WERI-Rb-1 (cell line): ENCODE data around the gene KIF9.

Experiments used
- DNase-seq: peaks from one replicate; pipeline ENCODE4 v3.0.0-alpha.2; 2020
- H3K27ac ChIP-seq: fragments of 250-450 bp; sonication (Bioruptor Pico); 2 replicates; pipeline ENCODE4 v1.5.1; 2020; ENCODE audit warnings: mild to moderate bottlenecking, moderate library complexity
- H3K27me3 ChIP-seq: fragments of 250-450 bp; sonication (Bioruptor Pico); 2 replicates; pipeline ENCODE4 v1.5.1; 2021; ENCODE audit warnings: mild to moderate bottlenecking, low read depth, moderate library complexity; ENCODE audit not compliant: insufficient read depth, severe bottlenecking
- H3K36me3 ChIP-seq: fragments of 250-450 bp; sonication (Bioruptor Pico); 2 replicates; pipeline ENCODE4 v1.5.1; 2020; ENCODE audit warnings: mild to moderate bottlenecking, moderate library complexity
- H3K4me3 ChIP-seq: 2 replicates; pipeline ENCODE4 v1.5.1; 2011; ENCODE audit warnings: low read depth, mild to moderate bottlenecking, control low read depth, low read length
- H3K9me3 ChIP-seq: fragments of 250-450 bp; sonication (Bioruptor Pico); 2 replicates; pipeline ENCODE4 v1.5.1; 2021; ENCODE audit warnings: mild to moderate bottlenecking, moderate library complexity; ENCODE audit not compliant: severe bottlenecking
- TF ChIP-seq, protein P1 (sequence below): IDR thresholded peaks from 2 replicates; pipeline ENCODE4 v1.5.1; 2011; ENCODE audit warnings: low read depth, mild to moderate bottlenecking, control low read depth, inconsistent platforms, low read length

The KIF9 gene

DNA sequence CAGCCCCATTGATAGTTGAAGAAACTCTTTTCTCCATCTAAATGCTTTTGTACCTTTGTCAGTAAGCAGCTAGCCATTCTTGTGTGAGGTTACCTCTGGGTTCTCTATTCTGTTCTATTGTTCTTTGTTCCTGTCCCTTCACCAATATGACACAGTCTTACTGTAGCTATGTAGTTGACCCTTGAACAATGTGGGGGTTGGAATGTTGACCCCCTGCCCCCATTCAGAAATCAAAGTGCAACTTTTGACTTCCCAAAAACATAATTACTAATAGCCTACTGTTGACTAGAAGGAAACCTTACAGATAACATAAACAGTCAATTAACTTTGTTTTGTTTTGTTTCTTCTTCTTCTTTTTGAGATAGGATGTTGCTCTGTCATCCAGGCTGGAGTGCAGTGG is 18.9 kb upstream of the KIF9 start:
- Histone ChIP-seq H3K9me3 (no peaks in the 10 kb centered on the region), H3K27ac (no peak overlapping the region), H3K36me3 (no peaks in the 10 kb centered on the region; the same call in 1 of the 2 replicates), H3K27me3 (no peaks in the 10 kb centered on the region), H3K4me3 (no peak overlapping the region)
- TF ChIP-seq, protein P1, sequence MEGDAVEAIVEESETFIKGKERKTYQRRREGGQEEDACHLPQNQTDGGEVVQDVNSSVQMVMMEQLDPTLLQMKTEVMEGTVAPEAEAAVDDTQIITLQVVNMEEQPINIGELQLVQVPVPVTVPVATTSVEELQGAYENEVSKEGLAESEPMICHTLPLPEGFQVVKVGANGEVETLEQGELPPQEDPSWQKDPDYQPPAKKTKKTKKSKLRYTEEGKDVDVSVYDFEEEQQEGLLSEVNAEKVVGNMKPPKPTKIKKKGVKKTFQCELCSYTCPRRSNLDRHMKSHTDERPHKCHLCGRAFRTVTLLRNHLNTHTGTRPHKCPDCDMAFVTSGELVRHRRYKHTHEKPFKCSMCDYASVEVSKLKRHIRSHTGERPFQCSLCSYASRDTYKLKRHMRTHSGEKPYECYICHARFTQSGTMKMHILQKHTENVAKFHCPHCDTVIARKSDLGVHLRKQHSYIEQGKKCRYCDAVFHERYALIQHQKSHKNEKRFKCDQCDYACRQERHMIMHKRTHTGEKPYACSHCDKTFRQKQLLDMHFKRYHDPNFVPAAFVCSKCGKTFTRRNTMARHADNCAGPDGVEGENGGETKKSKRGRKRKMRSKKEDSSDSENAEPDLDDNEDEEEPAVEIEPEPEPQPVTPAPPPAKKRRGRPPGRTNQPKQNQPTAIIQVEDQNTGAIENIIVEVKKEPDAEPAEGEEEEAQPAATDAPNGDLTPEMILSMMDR, result no peak
- DNase-seq, result no peak

DNA sequence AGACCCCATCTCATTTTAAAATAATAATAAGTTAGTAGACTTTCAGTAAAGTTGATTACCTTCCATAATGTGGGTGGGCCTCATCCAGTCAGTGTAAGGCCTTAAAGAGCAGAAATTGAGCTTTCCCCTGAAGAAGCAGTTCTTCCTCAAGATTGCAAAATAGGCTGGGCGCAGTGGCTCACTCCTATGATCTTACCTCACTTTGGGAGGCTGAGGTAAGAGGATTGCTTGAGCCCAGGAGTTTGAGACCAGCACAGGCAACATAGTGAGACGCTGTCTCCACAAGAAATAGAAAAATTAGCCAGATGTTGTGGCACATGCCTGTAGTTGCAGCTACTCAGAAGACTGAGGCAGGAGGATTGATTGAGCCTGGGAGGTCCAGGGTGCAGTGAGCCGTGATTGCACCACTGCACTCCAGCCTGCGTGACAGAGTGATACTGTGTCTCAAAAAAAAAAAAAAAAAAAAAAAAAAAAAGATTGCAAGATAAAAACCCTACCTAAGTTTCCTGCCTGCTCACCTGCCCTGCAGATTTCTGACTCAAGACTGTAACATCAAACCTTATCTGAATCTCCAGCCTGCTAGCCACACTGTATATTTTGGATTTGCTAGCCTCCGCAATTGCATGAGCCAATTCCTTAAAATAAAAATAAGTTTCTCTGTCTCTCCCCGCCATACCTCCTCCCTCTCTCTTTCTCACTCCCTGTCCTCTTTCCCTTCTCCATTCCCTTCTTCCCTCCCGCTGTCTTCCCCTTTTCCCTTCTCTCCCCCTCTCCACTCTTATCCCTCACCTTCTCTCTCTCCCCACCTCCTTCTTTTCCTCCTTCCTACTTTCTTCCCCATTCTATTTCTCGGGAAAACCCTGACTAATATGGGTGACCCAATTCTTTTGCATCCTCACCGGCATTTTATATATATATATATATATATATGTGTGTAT is 17.1 kb upstream of the KIF9 start:
- TF ChIP-seq, protein P1, result no peak
- H3K36me3 ChIP-seq, result no peaks in the 10 kb centered on the region; the same call in 1 of the 2 replicates
- no peak overlapping the region for H3K27ac ChIP-seq
- no peak for DNase-seq
- no peaks in the 10 kb centered on the region for H3K27me3 ChIP-seq
- H3K9me3 ChIP-seq, result no peaks in the 10 kb centered on the region
- H3K4me3 ChIP-seq, result no peak overlapping the region

DNA sequence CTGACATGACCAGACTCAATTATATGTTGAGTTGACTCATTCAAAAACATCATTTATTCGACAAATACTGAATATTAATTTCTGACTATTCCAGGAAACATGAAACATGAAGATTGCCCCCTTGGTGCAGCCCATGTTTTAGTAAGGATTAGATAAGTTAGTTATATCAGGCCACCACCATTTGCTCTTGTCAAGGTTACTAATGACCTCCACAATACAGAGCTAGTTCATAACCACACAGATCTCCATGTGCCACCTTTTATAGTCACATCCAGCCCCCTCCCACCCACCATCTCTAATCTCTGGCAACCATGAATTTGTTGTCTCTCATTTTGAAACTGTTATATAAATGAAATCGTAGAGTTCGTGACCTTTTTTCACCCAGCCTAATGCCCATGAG is 15.8 kb upstream of the KIF9 start:
- TF ChIP-seq, protein P1, result no peak
- Histone ChIP-seq H3K9me3 (no peaks in the 10 kb centered on the region), H3K4me3 (no peak overlapping the region), H3K27ac (no peak overlapping the region), H3K36me3 (no peaks in the 10 kb centered on the region; the same call in 1 of the 2 replicates), H3K27me3 (no peaks in the 10 kb centered on the region)
- DNase-seq, result no peak

DNA sequence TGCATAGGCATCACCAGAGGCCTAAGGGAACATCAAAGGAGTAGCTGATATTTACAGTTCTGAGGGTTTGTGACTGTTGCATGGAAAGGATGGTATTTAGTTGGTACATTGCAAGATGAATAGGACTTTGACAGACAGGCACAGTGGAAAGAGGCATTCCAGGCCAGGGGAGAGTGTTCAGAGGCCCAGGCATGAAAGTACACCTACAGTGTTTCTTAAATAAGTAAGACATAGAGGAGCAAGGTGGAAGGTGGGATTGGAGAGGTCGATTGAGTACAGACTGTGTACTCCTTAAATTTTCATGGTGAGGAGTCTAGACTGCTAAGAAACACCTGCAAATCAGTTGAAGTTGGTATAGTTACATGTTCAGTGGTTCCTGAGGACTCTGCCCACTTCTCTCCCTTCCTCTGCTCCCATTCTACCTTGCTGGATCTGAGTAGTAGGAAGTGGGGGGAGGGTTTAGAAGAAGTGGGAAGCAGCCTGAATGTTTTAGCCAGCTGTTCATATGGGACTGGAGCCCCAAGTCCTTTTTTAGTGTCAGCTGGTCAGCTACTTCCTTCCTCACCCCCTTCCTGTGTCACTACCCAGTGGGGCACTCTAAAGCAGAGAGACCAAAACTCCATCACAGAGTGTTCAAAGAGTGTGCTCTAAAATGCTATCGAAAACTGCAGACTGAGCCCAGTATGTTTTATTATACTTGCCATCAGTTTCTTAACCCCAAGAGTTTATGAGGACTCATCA is 14.1 kb upstream of the KIF9 start:
- TF ChIP-seq, protein P1, result no peak
- Histone ChIP-seq H3K27ac (no peak overlapping the region), H3K36me3 (no peaks in the 10 kb centered on the region; the same call in 1 of the 2 replicates), H3K9me3 (no peaks in the 10 kb centered on the region), H3K4me3 (no peak overlapping the region), H3K27me3 (no peaks in the 10 kb centered on the region)
- DNase-seq, result no peak

DNA sequence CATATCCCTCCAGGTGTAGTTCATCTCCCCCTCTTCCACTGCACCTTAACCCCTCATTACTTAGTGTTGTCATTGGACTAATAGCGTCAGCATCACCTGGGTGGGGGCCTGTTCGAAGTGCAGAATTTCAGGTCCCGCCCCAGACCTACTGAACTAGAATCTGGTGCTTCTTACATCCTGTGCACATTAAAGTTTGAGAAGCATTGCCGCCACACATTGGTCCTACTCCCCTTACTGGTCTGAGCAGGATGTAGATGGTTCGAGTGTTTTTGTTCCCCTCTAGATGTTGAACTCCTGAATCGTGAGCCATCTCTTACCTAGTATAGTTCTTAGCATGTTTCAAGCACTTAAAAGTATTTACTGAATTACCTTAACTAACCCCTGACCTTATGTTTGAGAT is 13.4 kb upstream of the KIF9 start:
- no peaks in the 10 kb centered on the region for H3K9me3 ChIP-seq
- no peak for DNase-seq
- peaks cover 2% of the 10 kb centered on the region; the same call in 1 of the 2 replicates for H3K36me3 ChIP-seq
- peak overlapping the region; percentile 50; the same call in 1 of the 2 replicates for H3K27ac ChIP-seq
- no peak overlapping the region for H3K4me3 ChIP-seq
- H3K27me3 ChIP-seq, result no peaks in the 10 kb centered on the region
- TF ChIP-seq, protein P1, result no peak
